GM13976 (cell line): ENCODE results near the gene SUMF1.

Source experiments
- DNase-seq: peaks from one replicate; pipeline ENCODE4 v3.0.0; 2012; ENCODE audit warnings: low spot score
- CTCF ChIP-seq: IDR thresholded peaks from 2 replicates; pipeline ENCODE4 v1.5.1; 2012; ENCODE audit warnings: borderline replicate concordance, mild to moderate bottlenecking; ENCODE audit not compliant: insufficient read depth; ENCODE audit errors: extremely low read depth, missing control alignments, control extremely low read depth
- in situ Hi-C: fragments of 300-500 bp; cut with MboI; formaldehyde crosslinking; loops from one replicate; pipeline ENCODE4 v1.12.0; 2022; ENCODE audit warnings: low sequenced_read_pairs, mixed read lengths, inconsistent platforms; ENCODE audit not compliant: unreplicated experiment

The SUMF1 gene

GRCh38 chr3:4466741-4467521 is at the start of gene SUMF1:
SUMF1 (minus strand) TSS chr3:4467269; CDS start chr3:4467245, 24 bp downstream.
- no peak for TF ChIP-seq CTCF
- in situ Hi-C loops: no loop called here
- DNase-seq: peak; percentile 94

GRCh38 chr3:4515916-4516579 is 49.0 kb upstream of the SUMF1 start:
- no peak for DNase-seq
- in situ Hi-C loops: no loop called here
- TF ChIP-seq CTCF: no peak

- TF ChIP-seq CTCF: no peak
- in situ Hi-C loops: no loop called here
- DNase-seq: no peak
Observed at GRCh38 chr3:4514916-4515315, 47.8 kb upstream of the SUMF1 start.

GRCh38 chr3:4514321-4514720 is 47.3 kb upstream of the SUMF1 start:
- in situ Hi-C loops: no loop called here
- no peak for TF ChIP-seq CTCF
- DNase-seq: no peak

GRCh38 chr3:4512895-4513616 is 46.0 kb upstream of the SUMF1 start:
- no peak for TF ChIP-seq CTCF
- in situ Hi-C loops: no loop called here
- DNase-seq: no peak

- TF ChIP-seq CTCF: no peak
- in situ Hi-C loops: no loop called here
- no peak for DNase-seq
Observed at GRCh38 chr3:4511491-4512262, 44.6 kb upstream of the SUMF1 start.
